DND-41 (cell line): ENCODE results near the gene PSMC3.

Experiments used
- EZH2 ChIP-seq: IDR thresholded peaks from 3 replicates; pipeline ENCODE4 v1.6.1; 2012; ENCODE audit warnings: borderline replicate concordance, low read depth, mild to moderate bottlenecking, moderate library complexity, low read length, inconsistent platforms; ENCODE audit not compliant: severe bottlenecking
- TF ChIP-seq, protein P1 (sequence below): IDR thresholded peaks from 2 replicates; pipeline ENCODE4 v1.5.1; 2012; ENCODE audit warnings: borderline replicate concordance, low read length, moderate library complexity, mild to moderate bottlenecking; ENCODE audit not compliant: poor library complexity, severe bottlenecking; ENCODE audit errors: extremely low read depth

DNA sequence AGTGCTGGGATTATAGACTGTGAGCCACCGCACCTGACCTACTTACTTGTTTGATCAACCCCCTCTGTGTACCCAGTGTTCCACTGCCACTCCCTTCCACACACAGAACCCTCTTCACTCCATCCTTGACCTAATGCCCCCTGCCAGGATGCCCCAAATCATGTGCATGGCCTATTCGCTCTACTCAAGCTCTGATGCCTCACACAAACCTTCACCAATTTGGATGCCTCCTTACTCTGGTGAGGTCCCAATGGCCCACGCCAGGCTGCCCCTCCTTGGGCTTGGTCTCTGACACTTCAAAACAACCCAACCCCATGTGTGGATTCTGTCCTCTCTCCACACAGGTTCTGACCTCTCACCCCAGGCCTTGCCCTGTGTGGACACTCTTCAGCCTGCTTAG is 9.4 kb upstream of the PSMC3 start:
- TF ChIP-seq EZH2, result no peak
- TF ChIP-seq, protein P1, sequence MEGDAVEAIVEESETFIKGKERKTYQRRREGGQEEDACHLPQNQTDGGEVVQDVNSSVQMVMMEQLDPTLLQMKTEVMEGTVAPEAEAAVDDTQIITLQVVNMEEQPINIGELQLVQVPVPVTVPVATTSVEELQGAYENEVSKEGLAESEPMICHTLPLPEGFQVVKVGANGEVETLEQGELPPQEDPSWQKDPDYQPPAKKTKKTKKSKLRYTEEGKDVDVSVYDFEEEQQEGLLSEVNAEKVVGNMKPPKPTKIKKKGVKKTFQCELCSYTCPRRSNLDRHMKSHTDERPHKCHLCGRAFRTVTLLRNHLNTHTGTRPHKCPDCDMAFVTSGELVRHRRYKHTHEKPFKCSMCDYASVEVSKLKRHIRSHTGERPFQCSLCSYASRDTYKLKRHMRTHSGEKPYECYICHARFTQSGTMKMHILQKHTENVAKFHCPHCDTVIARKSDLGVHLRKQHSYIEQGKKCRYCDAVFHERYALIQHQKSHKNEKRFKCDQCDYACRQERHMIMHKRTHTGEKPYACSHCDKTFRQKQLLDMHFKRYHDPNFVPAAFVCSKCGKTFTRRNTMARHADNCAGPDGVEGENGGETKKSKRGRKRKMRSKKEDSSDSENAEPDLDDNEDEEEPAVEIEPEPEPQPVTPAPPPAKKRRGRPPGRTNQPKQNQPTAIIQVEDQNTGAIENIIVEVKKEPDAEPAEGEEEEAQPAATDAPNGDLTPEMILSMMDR, result no peak
